AG04449 (cell line): ENCODE data around the gene PRKD2.

Experiments
- CTCF ChIA-PET: fragments of 350-600 bp; formaldehyde crosslinking; extraction: SDS; loops from one replicate; lab custom pipeline; 2021; ENCODE audit warnings: antibody characterized with exemption; lab: Yijun Ruan, JAX
- POLR2A ChIA-PET: fragments of 400-600, 350-600 bp; formaldehyde crosslinking; extraction: SDS; loops from one replicate; lab custom pipeline; 2020; ENCODE audit warnings: antibody characterized with exemption, inconsistent platforms; lab: Yijun Ruan, JAX
- DNase-seq: peaks from one replicate; pipeline ENCODE4 v3.0.0-alpha.2; 2010; ENCODE audit warnings: low read depth, low spot score
- H3K4me3 ChIP-seq: 2 replicates; pipeline ENCODE4 v1.5.1; 2011; ENCODE audit warnings: low read depth, mild to moderate bottlenecking, control low read depth, low read length
- TF ChIP-seq, protein P1 (sequence below): IDR thresholded peaks from one replicate; pipeline ENCODE4 v1.5.1; 2011; ENCODE audit warnings: mild to moderate bottlenecking, moderate library complexity, low read length, control low read depth, inconsistent platforms; ENCODE audit not compliant: insufficient read depth; ENCODE audit errors: missing control alignments

Gene PRKD2

GRCh38 chr19:46753420-46754155 lies 36.7 kb upstream of the PRKD2 start:
- POLR2A ChIA-PET, result interaction anchor here (0.7 kb wide), 1 partner anchor 33 kb away, joined by 3 read pairs; no protein-coding TSS in a partner anchor
- TF ChIP-seq, protein P1, sequence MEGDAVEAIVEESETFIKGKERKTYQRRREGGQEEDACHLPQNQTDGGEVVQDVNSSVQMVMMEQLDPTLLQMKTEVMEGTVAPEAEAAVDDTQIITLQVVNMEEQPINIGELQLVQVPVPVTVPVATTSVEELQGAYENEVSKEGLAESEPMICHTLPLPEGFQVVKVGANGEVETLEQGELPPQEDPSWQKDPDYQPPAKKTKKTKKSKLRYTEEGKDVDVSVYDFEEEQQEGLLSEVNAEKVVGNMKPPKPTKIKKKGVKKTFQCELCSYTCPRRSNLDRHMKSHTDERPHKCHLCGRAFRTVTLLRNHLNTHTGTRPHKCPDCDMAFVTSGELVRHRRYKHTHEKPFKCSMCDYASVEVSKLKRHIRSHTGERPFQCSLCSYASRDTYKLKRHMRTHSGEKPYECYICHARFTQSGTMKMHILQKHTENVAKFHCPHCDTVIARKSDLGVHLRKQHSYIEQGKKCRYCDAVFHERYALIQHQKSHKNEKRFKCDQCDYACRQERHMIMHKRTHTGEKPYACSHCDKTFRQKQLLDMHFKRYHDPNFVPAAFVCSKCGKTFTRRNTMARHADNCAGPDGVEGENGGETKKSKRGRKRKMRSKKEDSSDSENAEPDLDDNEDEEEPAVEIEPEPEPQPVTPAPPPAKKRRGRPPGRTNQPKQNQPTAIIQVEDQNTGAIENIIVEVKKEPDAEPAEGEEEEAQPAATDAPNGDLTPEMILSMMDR, result peak; percentile 42
- CTCF ChIA-PET, result interaction anchor here (0.7 to 12.3 kb wide), 14 partner anchors 9 to 225 kb away, joined by 3 to 278 read pairs (median 3); partner anchors contain the start of gene FKRP
- DNase-seq, result no peak
- no peak overlapping the region for H3K4me3 ChIP-seq

GRCh38 chr19:46748325-46749109 lies 31.6 kb upstream of the PRKD2 start:
- TF ChIP-seq, protein P1, result peak; percentile 68
- H3K4me3 ChIP-seq, result no peak overlapping the region
- DNase-seq, result no peak
- ChIA-PET CTCF (interaction anchor here (0.7 to 12.3 kb wide), 25 partner anchors 8 to 227 kb away, joined by 3 to 278 read pairs (median 4); partner anchors contain the start of gene AP2S1), POLR2A (no interaction called here)

- H3K4me3 ChIP-seq, result peak within 1 kb of the TSS; percentile 91
- POLR2A ChIA-PET, result no interaction called here
- TF ChIP-seq, protein P1, result no peak
- CTCF ChIA-PET, result interaction anchor here (0.6 to 12.3 kb wide), 5 partner anchors 9 to 133 kb away, joined by 3 to 278 read pairs (median 24); no protein-coding TSS in a partner anchor
- DNase-seq, result no peak
Measured at GRCh38 chr19:46746281-46747057, 29.6 kb upstream of the PRKD2 start, which contains the start of gene STRN4. TSS of gene STRN4 (minus strand) at chr19:46746450. CDS start at chr19:46746430, 20 bp downstream.

- CTCF ChIA-PET, result interaction anchor here (1.1 to 9.4 kb wide), 7 partner anchors 9 to 131 kb away, joined by 3 to 138 read pairs (median 5); no protein-coding TSS in a partner anchor
- TF ChIP-seq, protein P1, result no peak
- DNase-seq, result no peak
Measured at GRCh38 chr19:46745521-46746280, 28.8 kb upstream of the PRKD2 start, which contains the start of gene FKRP. TSS of gene FKRP (plus strand) at chr19:46746057. CDS start at chr19:46755451, 9,394 bp downstream.

DNA sequence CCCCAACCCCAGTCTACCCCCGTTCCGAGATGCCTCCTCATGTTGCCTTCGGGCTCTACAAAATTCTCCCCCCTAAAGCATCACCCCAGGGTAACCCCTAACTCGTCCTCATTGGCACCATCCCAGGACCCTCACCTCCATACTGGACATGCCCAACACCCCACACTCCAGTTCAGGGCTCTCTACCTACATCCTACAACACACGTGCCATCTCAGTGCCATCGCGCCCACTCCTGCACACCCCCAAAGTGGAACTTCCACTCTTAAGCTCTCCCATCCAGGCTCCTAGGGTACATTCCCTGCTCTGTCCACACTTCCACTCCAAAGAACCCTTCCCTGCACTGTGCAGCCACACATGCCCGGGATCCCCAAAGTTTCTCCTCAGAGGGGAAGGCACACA lies 28.1 kb upstream of the PRKD2 start:
- peak overlapping the region; percentile 91 for H3K4me3 ChIP-seq
- ChIA-PET CTCF (interaction anchor here (1.1 to 9.4 kb wide), 9 partner anchors 10 to 216 kb away, joined by 3 to 138 read pairs (median 5); no protein-coding TSS in a partner anchor), POLR2A (interaction anchor here (1.6 kb wide), 1 partner anchor 14 kb away, joined by 3 read pairs; no protein-coding TSS in a partner anchor)
- no peak for DNase-seq
- TF ChIP-seq, protein P1, result no peak

More at GRCh38 chr19:46745521-46746280, 28.8 kb upstream of the PRKD2 start, which contains the start of gene FKRP:
- POLR2A ChIA-PET, result interaction anchor here (1.6 kb wide), 1 partner anchor 15 kb away, joined by 3 read pairs; no protein-coding TSS in a partner anchor
- peak within 1 kb of the TSS; percentile 91 for H3K4me3 ChIP-seq
